Uterus (tissue), 2 donors: Measurements from ENCODE around the gene BCR.

Experiments used
- POLR2A ChIP-seq, 2 donors: fragments of 450-650 bp; IDR thresholded peaks; one replicate each; pipeline ENCODE4 v1.6.1; 2016; ENCODE audit warnings: antibody characterized with exemption in 2 of 2, mild to moderate bottlenecking in 1 of 2, moderate library complexity in 1 of 2
- TF ChIP-seq, protein P1 (sequence below), 4 experiments: fragments of 200-600 bp in 2 of 4; fragments of 450-650 bp in 2 of 4; sonication (generic) in 2 of 4; IDR thresholded peaks; one replicate each; pipeline ENCODE4 v1.5.1; 2016 to 2019; ENCODE audit warnings: antibody characterized with exemption in 4 of 4, mild to moderate bottlenecking in 2 of 4, moderate library complexity in 1 of 4

DNA sequence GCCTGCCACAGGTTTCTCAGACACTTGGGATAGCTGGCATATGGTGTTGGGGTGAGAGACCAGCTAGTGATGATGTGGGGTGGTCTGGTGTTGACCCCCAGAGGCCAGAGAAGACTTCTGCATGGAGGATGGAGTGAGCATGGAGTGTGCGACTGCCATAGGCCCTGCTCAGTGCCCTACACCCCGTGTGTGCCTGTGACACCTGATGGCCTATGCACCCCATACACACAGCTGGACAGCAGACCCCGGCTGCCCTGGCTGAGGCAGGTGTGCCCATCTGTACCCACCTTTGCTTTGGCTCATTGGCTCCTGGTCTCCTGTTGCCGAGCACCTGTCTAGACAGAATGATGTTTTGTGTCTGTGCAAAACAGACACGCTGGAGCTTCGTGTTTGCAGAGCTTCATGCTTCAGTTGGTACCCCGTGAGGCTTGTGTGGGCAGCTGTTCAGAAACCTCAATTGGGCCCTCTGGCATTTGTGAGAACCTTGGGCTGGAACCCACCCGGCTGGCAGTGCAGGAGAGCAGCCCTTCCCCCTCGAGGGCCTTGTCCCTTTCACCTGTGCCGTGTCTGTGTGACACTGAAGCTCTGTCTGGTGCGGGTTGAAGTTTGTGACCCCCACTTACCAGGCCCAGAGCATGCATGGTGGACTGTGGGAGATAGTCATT, 27.6 kb downstream of the BCR start:
- TF ChIP-seq POLR2A (IDR thresholded peaks at IDR 0.05), result no peak
- TF ChIP-seq, protein P1, sequence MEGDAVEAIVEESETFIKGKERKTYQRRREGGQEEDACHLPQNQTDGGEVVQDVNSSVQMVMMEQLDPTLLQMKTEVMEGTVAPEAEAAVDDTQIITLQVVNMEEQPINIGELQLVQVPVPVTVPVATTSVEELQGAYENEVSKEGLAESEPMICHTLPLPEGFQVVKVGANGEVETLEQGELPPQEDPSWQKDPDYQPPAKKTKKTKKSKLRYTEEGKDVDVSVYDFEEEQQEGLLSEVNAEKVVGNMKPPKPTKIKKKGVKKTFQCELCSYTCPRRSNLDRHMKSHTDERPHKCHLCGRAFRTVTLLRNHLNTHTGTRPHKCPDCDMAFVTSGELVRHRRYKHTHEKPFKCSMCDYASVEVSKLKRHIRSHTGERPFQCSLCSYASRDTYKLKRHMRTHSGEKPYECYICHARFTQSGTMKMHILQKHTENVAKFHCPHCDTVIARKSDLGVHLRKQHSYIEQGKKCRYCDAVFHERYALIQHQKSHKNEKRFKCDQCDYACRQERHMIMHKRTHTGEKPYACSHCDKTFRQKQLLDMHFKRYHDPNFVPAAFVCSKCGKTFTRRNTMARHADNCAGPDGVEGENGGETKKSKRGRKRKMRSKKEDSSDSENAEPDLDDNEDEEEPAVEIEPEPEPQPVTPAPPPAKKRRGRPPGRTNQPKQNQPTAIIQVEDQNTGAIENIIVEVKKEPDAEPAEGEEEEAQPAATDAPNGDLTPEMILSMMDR (IDR thresholded peaks at IDR 0.05), result no peak
